HG03060 (cell line): ENCODE results near the gene DDX5.

ENCODE experiments used
- ATAC-seq: cut with Tn5 transposase; IDR thresholded peaks from one replicate; pipeline ENCODE4 v1.9.1; 2021; ENCODE audit warnings: low read depth, moderate number of reproducible peaks; ENCODE audit not compliant: unreplicated experiment

DDX5 gene

DNA sequence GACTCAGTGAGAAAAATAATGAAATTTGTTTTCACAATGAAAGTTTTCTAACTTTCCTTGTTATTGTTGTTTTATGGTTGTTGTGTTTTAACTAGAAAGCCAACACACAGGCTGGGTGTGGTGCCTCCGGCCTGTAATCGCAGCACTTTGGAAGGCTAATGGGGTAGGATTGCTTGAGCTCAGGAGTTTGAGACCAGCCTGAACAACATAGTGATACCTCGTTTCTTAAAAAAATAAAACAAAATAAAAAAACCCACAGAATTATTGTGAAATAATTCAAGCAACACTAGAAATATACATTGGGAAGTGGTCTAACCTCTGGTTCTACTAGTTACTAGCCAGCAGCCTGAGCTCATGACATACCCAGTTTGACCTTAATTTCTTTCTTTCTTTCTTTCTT is 56.5 kb downstream of the DDX5 start:
- ATAC-seq, result no peak

DNA sequence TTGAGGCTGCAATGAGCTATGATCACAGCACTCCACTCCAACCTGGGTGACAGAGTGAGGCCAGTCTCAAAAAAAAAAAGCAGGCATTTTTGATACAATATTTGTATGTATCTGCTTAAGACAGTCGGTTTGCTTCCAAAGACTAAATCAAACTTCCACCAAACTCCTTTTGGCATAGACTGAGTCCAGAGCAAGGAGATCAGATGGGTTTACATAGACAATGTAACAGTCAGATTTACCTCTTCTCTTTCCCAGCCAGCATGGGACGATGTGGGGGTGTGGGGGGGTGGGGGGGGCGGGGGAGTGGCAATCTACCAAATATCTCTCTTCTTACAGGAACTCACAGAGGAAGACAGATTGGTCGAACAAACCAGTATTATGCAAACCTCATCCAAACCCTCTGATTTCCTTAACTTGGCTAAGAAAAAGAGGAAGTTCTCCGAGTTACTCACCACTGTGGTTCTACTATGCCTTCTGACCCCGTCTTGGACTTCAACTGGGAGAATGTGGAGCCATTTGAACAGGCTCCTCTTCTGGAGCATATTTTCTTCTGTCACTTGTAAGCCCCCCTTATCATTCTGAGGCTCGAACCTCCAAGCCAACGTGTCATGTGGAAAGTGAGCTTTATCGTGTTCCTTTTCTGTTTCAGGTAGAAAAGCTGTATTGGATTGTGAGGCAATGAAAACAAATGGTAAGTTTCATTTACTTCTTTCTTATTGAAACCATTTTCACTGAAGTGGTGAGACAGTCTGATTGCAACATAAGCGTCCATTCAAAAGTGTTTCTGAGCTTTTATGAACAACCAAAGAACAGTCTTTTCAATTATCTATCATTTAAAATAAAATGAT is 57.2 kb downstream of the DDX5 start, which contains the start of gene MILR1:
Gene MILR1 (plus strand): TSS at position 451 of the 848 bp plus-strand sequence. CDS start 54 bp downstream, at position 505.
- no peak for ATAC-seq
